Neural cell (in vitro differentiated cells): ENCODE data around the gene SEPHS1.

ENCODE experiments used
- CTCF ChIP-seq: fragments of 450-650 bp; IDR thresholded peaks from 2 replicates; pipeline ENCODE4 v1.5.1; 2014; ENCODE audit warnings: antibody characterized with exemption, mild to moderate bottlenecking, moderate library complexity; ENCODE audit not compliant: poor library complexity, severe bottlenecking
- EP300 ChIP-seq: fragments of 450-650 bp; conservative IDR thresholded peaks from 2 replicates; pipeline ENCODE4 v1.6.1; 2014; ENCODE audit warnings: antibody characterized with exemption, mild to moderate bottlenecking, moderate library complexity; ENCODE audit not compliant: poor library complexity, severe bottlenecking
- EZH2 ChIP-seq: fragments of 200-600, 300-800 bp; shearing (Covaris generic), sonication (generic); IDR thresholded peaks from 2 replicates; pipeline ENCODE4 v1.6.1; 2014; ENCODE audit warnings: antibody characterized with exemption, low read length, borderline replicate concordance, mild to moderate bottlenecking; ENCODE audit not compliant: insufficient read depth, poor library complexity, severe bottlenecking
- MXI1 ChIP-seq: fragments of 450-650 bp; conservative IDR thresholded peaks from 2 replicates; pipeline ENCODE4 v1.6.1; 2014; ENCODE audit warnings: antibody characterized with exemption, mild to moderate bottlenecking; ENCODE audit not compliant: poor library complexity, severe bottlenecking
- POLR2AphosphoS5 ChIP-seq: IDR thresholded peaks from 2 replicates; pipeline ENCODE4 v1.6.1; 2012
- RAD21 ChIP-seq: fragments of 450-650 bp; conservative IDR thresholded peaks from 2 replicates; pipeline ENCODE4 v1.6.1; 2014; ENCODE audit warnings: antibody characterized with exemption, mild to moderate bottlenecking, moderate library complexity
- REST ChIP-seq: IDR thresholded peaks from 2 replicates; pipeline ENCODE4 v1.6.1; 2012; ENCODE audit warnings: borderline replicate concordance
- SMC3 ChIP-seq: fragments of 450-650 bp; conservative IDR thresholded peaks from 2 replicates; pipeline ENCODE4 v1.6.1; 2014; ENCODE audit warnings: antibody characterized with exemption, mild to moderate bottlenecking, moderate library complexity; ENCODE audit not compliant: poor library complexity
- TAF1 ChIP-seq: IDR thresholded peaks from 2 replicates; pipeline ENCODE4 v1.6.1; 2012; ENCODE audit warnings: low read depth

GRCh38 chr10:13356392-13356791, 8.3 kb upstream of the SEPHS1 start:
- TF ChIP-seq CTCF = no peak
- no peak for TF ChIP-seq POLR2AphosphoS5
- no peak for TF ChIP-seq TAF1
- no peak for TF ChIP-seq EZH2
- no peak for TF ChIP-seq REST
- no peak for TF ChIP-seq EP300
- no peak for TF ChIP-seq SMC3
- TF ChIP-seq MXI1 = no peak
- TF ChIP-seq RAD21 = no peak
